HL-60 (cell line): ENCODE measurements around the gene CD99L2.

Source experiments
- CTCF ChIP-seq: IDR thresholded peaks from one replicate; pipeline ENCODE4 v1.5.1; 2011; ENCODE audit warnings: low read length, control low read depth, inconsistent platforms; ENCODE audit not compliant: insufficient read depth
- GABPA ChIP-seq: IDR thresholded peaks from 2 replicates; pipeline ENCODE4 v1.6.1; 2012; ENCODE audit warnings: low read depth
- POLR2AphosphoS5 ChIP-seq: IDR thresholded peaks from 2 replicates; pipeline ENCODE4 v1.6.1; 2012; ENCODE audit warnings: low read depth
- REST ChIP-seq: IDR thresholded peaks from 2 replicates; pipeline ENCODE4 v1.6.1; 2012; ENCODE audit warnings: low read depth; ENCODE audit not compliant: insufficient replicate concordance
- SPI1 ChIP-seq: IDR thresholded peaks from 2 replicates; pipeline ENCODE4 v1.6.1; 2012; ENCODE audit warnings: low read depth, mild to moderate bottlenecking, borderline replicate concordance

- no peak for TF ChIP-seq CTCF
- no peak for TF ChIP-seq POLR2AphosphoS5
- TF ChIP-seq REST = no peak
- no peak for TF ChIP-seq GABPA
- no peak for TF ChIP-seq SPI1
These were observed 37.0 kb upstream of the CD99L2 start for GRCh38 chrX:150935467-150935866.
